ENCODE data around the gene IBA57.

DNA sequence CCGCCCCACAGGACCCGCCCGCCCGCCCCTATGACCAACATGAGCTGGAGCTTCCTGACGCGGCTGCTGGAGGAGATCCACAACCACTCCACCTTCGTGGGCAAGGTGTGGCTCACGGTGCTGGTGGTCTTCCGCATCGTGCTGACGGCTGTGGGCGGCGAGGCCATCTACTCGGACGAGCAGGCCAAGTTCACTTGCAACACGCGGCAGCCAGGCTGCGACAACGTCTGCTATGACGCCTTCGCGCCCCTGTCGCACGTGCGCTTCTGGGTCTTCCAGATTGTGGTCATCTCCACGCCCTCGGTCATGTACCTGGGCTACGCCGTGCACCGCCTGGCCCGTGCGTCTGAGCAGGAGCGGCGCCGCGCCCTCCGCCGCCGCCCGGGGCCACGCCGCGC lies 7.9 kb upstream of the IBA57 start:
- TF ChIP-seq, protein P1, sequence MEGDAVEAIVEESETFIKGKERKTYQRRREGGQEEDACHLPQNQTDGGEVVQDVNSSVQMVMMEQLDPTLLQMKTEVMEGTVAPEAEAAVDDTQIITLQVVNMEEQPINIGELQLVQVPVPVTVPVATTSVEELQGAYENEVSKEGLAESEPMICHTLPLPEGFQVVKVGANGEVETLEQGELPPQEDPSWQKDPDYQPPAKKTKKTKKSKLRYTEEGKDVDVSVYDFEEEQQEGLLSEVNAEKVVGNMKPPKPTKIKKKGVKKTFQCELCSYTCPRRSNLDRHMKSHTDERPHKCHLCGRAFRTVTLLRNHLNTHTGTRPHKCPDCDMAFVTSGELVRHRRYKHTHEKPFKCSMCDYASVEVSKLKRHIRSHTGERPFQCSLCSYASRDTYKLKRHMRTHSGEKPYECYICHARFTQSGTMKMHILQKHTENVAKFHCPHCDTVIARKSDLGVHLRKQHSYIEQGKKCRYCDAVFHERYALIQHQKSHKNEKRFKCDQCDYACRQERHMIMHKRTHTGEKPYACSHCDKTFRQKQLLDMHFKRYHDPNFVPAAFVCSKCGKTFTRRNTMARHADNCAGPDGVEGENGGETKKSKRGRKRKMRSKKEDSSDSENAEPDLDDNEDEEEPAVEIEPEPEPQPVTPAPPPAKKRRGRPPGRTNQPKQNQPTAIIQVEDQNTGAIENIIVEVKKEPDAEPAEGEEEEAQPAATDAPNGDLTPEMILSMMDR (conservative IDR thresholded peaks at IDR 0.05; ENCODE audit: low read length) = no peak
- no peak for TF ChIP-seq EZH2phosphoT487 (IDR thresholded peaks at IDR 0.05; ENCODE audit: borderline replicate concordance, low read depth, low read length)
